ENCODE data around the gene S100A14.

Gene S100A14

DNA sequence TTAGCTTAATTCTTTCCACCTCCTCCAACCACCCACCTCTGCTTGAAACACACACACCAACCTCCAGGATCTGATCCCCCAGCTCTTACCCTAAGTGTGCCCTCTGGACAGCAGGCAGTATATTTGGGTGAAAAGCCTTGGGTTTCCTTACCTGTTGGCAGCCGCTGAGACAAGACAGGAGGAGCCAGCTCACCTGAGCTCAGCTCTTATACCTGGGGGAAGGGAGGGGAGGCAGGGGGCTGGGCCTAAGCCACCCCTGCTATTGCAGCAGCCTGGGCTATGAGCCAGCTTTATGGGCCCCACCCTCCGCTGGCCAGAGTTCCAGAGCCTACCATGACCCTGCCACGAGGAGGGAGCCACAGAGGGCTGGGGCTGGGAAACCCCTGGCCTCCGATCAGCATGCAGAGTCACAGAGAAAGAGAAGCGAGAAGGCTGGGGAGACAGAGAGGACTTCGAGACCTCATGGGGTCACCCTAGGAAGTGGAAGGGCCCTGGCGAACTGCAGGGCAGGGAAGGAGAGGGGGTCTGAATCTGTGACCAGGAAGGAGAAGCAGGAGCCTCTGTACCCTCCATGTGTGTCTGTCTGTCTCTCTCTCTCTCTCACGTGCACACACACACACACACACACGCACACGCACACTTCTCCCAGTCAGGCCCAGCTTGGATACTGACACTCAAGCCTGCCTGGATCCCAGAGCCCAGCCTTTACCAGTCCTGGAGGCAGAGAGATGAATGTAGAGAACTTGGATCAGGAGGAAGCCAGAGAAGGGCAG lies at the start of gene S100A14:
Gene S100A14 (minus strand): TSS at position 182 of the 773 bp plus-strand sequence. CDS start 467 bp downstream, outside the sequence.
- TF ChIP-seq, protein P1, sequence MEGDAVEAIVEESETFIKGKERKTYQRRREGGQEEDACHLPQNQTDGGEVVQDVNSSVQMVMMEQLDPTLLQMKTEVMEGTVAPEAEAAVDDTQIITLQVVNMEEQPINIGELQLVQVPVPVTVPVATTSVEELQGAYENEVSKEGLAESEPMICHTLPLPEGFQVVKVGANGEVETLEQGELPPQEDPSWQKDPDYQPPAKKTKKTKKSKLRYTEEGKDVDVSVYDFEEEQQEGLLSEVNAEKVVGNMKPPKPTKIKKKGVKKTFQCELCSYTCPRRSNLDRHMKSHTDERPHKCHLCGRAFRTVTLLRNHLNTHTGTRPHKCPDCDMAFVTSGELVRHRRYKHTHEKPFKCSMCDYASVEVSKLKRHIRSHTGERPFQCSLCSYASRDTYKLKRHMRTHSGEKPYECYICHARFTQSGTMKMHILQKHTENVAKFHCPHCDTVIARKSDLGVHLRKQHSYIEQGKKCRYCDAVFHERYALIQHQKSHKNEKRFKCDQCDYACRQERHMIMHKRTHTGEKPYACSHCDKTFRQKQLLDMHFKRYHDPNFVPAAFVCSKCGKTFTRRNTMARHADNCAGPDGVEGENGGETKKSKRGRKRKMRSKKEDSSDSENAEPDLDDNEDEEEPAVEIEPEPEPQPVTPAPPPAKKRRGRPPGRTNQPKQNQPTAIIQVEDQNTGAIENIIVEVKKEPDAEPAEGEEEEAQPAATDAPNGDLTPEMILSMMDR (conservative IDR thresholded peaks at IDR 0.05): no peak
- TF ChIP-seq ZFX (IDR thresholded peaks at IDR 0.05): no peak

DNA sequence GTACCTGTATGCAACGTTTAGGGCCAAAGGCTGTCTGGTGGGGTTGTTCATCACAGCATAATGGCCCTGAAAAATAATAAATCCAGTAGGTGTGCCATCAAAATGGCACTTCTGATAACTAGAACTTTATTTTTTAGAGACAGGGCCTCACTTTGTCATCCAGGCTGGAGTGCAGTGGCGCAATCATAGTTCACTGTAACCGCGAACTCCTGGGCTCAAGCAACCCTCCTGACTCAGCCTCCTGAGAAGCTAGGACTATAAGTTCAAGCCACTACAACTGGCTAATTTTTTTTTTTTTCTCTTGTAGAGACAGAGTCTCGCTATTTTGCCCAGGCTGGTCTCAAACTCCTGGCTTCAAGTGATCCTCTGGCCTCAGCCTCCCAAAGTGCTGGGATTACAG lies 47.1 kb upstream of the S100A14 start:
- no peak overlapping the region for H3K27ac ChIP-seq
- TF ChIP-seq, protein P1 (conservative IDR thresholded peaks at IDR 0.05): no peak
- TF ChIP-seq ZFX (IDR thresholded peaks at IDR 0.05): no peak

More for the DNA sequence above, at the start of gene S100A14:
- no peak within 1 kb of the TSS for H3K27ac ChIP-seq

DNA sequence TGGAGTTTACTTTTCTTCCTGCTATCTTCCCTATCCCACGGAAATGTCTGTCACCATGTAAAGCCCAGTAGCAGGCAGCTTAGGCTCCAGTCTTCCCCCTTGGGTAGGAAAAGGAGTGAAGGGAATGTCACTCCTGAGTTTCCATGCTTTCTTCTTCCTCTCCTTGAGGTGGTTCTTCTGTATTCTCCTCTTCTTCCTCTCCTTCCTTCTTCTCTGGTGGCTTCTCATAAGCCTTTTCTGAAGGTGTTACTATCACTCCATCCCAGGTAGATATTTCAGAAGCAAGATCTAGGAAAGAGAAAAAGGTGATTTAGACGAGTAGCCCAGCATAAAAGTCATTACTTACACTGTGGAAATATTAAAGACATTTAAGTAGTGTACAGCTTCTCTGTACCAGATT lies 46.1 kb upstream of the S100A14 start:
- H3K27ac ChIP-seq: no peak overlapping the region

DNA sequence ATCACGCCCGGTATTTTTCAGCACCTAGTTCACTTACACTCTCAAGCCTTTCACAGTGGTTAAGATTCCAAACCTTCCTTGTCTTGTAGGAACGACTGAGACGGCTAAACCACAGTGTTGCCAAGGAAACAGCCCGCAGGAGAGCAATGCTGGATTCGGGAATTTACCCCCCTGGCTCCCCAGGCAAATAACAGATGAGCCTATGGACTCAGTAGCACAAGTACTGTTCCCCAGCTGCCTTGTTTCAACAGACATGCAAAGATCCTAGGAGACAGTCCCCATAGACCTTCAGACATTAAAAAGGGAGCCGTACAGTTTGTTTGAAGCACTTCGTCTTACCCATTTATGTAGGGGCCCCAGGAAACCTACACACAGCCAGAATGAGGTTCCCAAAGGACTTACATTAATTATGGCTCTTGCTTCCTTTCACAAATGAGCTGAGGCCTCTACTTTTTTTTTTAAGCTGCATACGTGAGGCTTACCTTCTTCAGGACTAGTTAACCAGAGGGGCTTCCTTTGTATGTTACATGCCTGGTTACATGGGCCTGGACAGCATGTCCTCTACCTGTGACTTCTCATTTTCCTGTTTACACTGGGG lies 45.1 kb upstream of the S100A14 start:
- no peak overlapping the region for H3K27ac ChIP-seq

More for the DNA sequence above, 46.1 kb upstream of the S100A14 start:
- TF ChIP-seq, protein P1 (conservative IDR thresholded peaks at IDR 0.05): no peak
- TF ChIP-seq ZFX (IDR thresholded peaks at IDR 0.05): no peak

DNA sequence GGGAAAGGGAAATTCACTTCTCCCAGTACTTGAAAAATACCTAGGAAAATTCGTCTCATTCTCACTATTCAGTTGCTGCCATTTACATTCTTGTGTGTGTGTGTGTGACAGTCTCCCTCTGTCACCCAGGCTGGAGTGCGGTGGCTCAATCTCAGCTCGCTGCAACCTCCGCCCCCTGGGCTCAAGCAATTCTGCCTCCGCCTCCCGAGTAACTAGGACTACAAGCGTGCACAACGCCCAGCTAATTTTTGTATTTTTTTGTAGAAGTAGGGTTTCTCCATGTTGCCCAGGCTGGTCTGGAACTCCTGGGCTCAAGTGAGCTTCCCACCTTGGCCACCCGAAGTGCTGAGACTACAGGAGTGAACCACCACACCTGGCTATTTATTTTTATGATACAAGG lies 43.5 kb upstream of the S100A14 start:
- TF ChIP-seq, protein P1 (conservative IDR thresholded peaks at IDR 0.05): no peak
- TF ChIP-seq ZFX (IDR thresholded peaks at IDR 0.05): no peak

More for the DNA sequence above, 45.1 kb upstream of the S100A14 start:
- TF ChIP-seq, protein P1 (conservative IDR thresholded peaks at IDR 0.05): no peak
- TF ChIP-seq ZFX (IDR thresholded peaks at IDR 0.05): no peak

DNA sequence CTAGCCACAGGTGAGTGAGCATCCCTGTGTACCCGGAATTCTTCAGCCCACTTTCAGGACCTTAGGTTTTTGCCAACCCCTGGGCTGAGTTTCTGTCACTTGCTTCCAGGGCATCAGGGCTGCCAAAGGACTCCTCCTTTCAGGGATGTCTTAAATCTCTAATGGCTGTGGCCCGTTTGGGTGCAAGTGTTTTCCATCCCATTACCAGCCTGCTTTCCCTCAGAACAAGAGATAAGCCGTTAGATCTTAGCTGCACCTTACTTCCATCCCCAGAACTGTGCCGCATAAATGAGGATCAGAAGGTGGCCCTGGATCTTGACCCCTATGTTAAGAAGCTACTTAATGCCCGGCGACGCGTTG lies 43.0 kb upstream of the S100A14 start:
- peak overlapping the region; percentile 75 for H3K27ac ChIP-seq
- TF ChIP-seq, protein P1 (conservative IDR thresholded peaks at IDR 0.05): no peak
- TF ChIP-seq ZFX (IDR thresholded peaks at IDR 0.05): no peak

More for the DNA sequence above, 43.5 kb upstream of the S100A14 start:
- peak overlapping the region; percentile 75 for H3K27ac ChIP-seq

Measured in C4-2B (cell line).